Right renal cortex interstitium (tissue), 3 donors: ENCODE data around the gene HIRA. TPM values are rescaled to one million over a fixed set of nuclear protein-coding genes. Genes with fewer than 3 reads are reported as not detected.
"Not testable (repeated sequence)": the region's sequence is repeated elsewhere in the genome, so short reads cannot be mapped to it uniquely, and the experiment has no call there.

Experiments used
- DNase-seq, 3 donors: peaks; one replicate each; pipeline ENCODE4 v3.0.0-alpha.2; 2013; ENCODE audit warnings: low read depth in 3 of 3, low spot score in 2 of 3
- polyA plus RNA-seq, 3 donors: library from polyadenylated mRNA; unstranded; fragments of 120-200 nt; gene quantifications; one replicate each; pipeline ENCODE4 v1.2.1, GENCODE V29; 2013; ENCODE audit not compliant: insufficient read length in 3 of 3

HIRA gene
- polyA plus RNA-seq, 3 donors, result 32.3 to 35.5 (median 34.9) TPM

GRCh38 chr22:19387575-19387974, 44.0 kb downstream of the HIRA start:
- no peak for DNase-seq

- no peak for DNase-seq
Measured at GRCh38 chr22:19387038-19387437, 44.5 kb downstream of the HIRA start.

- no peak for DNase-seq
Measured at GRCh38 chr22:19386248-19386647, 45.3 kb downstream of the HIRA start.

GRCh38 chr22:19385221-19385906, 46.2 kb downstream of the HIRA start:
- DNase-seq, result no peak

- DNase-seq, result no peak
Measured at GRCh38 chr22:19383292-19383691, 48.2 kb downstream of the HIRA start.

GRCh38 chr22:19382240-19382639, 49.3 kb downstream of the HIRA start:
- no peak for DNase-seq

- no peak for DNase-seq
Measured at GRCh38 chr22:19378344-19378674, 53.2 kb downstream of the HIRA start.

GRCh38 chr22:19377565-19378343, 53.8 kb downstream of the HIRA start:
- DNase-seq, result no peak

- DNase-seq, result no peak
Measured at GRCh38 chr22:19376971-19377370, 54.6 kb downstream of the HIRA start.

GRCh38 chr22:19376247-19376646, 55.3 kb downstream of the HIRA start:
- no peak for DNase-seq

- no peak for DNase-seq
Measured at GRCh38 chr22:19375435-19375834, 56.1 kb downstream of the HIRA start.

GRCh38 chr22:19374410-19374809, 57.1 kb downstream of the HIRA start:
- no peak for DNase-seq

- no peak for DNase-seq
Measured at GRCh38 chr22:19373450-19373849, 58.1 kb downstream of the HIRA start.

- DNase-seq, result no peak
Measured at GRCh38 chr22:19371893-19372292, 59.6 kb downstream of the HIRA start.

GRCh38 chr22:19368876-19369275, 62.7 kb downstream of the HIRA start:
- DNase-seq, result no peak

- no peak for DNase-seq
Measured at GRCh38 chr22:19367763-19368367, 63.7 kb downstream of the HIRA start.

GRCh38 chr22:19363541-19363940, 68.0 kb downstream of the HIRA start:
- DNase-seq, result not testable (repeated sequence)

GRCh38 chr22:19361501-19362103, 69.9 kb downstream of the HIRA start:
- no peak for DNase-seq

- DNase-seq, result no peak
Measured at GRCh38 chr22:19360862-19361261, 70.7 kb downstream of the HIRA start.

- DNase-seq, result no peak
Measured at GRCh38 chr22:19360300-19360792, 71.2 kb downstream of the HIRA start.

- no peak for DNase-seq
Measured at GRCh38 chr22:19359554-19360299, 71.8 kb downstream of the HIRA start.
